SK-N-SH treated with all-trans-retinoic acid at 6 μM for 48 hours (cell line): ENCODE data around the gene NDUFS4.

Source experiments
- ATAC-seq: fragments of 200-7000 bp; cut with Tn5 transposase; 3 replicates; pipeline ENCODE4 v1.9.1; 2020; ENCODE audit warnings: mild to moderate bottlenecking, moderate library complexity
- ARNTL ChIP-seq: fragments of 450-650 bp; formaldehyde crosslinking; IDR thresholded peaks from 2 replicates; pipeline ENCODE4 v1.5.0; 2020; ENCODE audit warnings: low read depth, mild to moderate bottlenecking, moderate library complexity, borderline replicate concordance
- BACH2 ChIP-seq: fragments of 250-450 bp; sonication (Bioruptor Pico); IDR thresholded peaks from 2 replicates; pipeline ENCODE4 v1.9.0; 2021; ENCODE audit warnings: mild to moderate bottlenecking, borderline replicate concordance
- CSDC2 ChIP-seq: fragments of 250-450 bp; sonication (Bioruptor Pico); IDR thresholded peaks from 2 replicates; pipeline ENCODE4 v1.5.0; 2020; ENCODE audit warnings: mild to moderate bottlenecking, moderate library complexity
- ESRRG ChIP-seq: fragments of 250-450 bp; sonication (Bioruptor Pico); IDR thresholded peaks from 2 replicates; pipeline ENCODE4 v1.6.1; 2021; ENCODE audit warnings: mild to moderate bottlenecking
- GLIS3 ChIP-seq: fragments of 250-450 bp; sonication (Bioruptor Pico); IDR thresholded peaks from 2 replicates; pipeline ENCODE4 v1.5.0; 2020; ENCODE audit warnings: mild to moderate bottlenecking, moderate library complexity
- ISL1 ChIP-seq: fragments of 250-450 bp; sonication (Bioruptor Pico); IDR thresholded peaks from 2 replicates; pipeline ENCODE4 v2.1.2; 2022; ENCODE audit warnings: mild to moderate bottlenecking, moderate library complexity
- OSR1 ChIP-seq: fragments of 250-450 bp; sonication (Bioruptor Pico); IDR thresholded peaks from 2 replicates; pipeline ENCODE4 v1.8.0; 2022; ENCODE audit warnings: moderate library complexity, mild to moderate bottlenecking, inconsistent platforms
- PPARA ChIP-seq: fragments of 250-450 bp; sonication (Bioruptor Pico); IDR thresholded peaks from 2 replicates; pipeline ENCODE4 v1.5.0; 2020; ENCODE audit warnings: mild to moderate bottlenecking, borderline replicate concordance
- RARB ChIP-seq: fragments of 250-450 bp; sonication (Bioruptor Pico); IDR thresholded peaks from 2 replicates; pipeline ENCODE4 v1.8.0; 2021; ENCODE audit warnings: mild to moderate bottlenecking, moderate library complexity
- TCF4 ChIP-seq: fragments of 250-450 bp; sonication (Bioruptor Pico); IDR thresholded peaks from 2 replicates; pipeline ENCODE4 v1.8.0; 2021; ENCODE audit warnings: mild to moderate bottlenecking, moderate library complexity, borderline replicate concordance
- TOX ChIP-seq: fragments of 250-450 bp; sonication (Bioruptor Pico); IDR thresholded peaks from 2 replicates; pipeline ENCODE4 v1.8.0; 2021; ENCODE audit warnings: mild to moderate bottlenecking, moderate library complexity, borderline replicate concordance
- ZC3H10 ChIP-seq: fragments of 250-450 bp; sonication (Bioruptor Pico); IDR thresholded peaks from 2 replicates; pipeline ENCODE4 v1.5.1; 2021; ENCODE audit warnings: mild to moderate bottlenecking, moderate library complexity
- ZFP3 ChIP-seq: fragments of 250-450 bp; sonication (Bioruptor Pico); IDR thresholded peaks from 2 replicates; pipeline ENCODE4 v1.5.0; 2020; ENCODE audit warnings: mild to moderate bottlenecking, moderate library complexity
- ZFP30 ChIP-seq: fragments of 450-650 bp; formaldehyde crosslinking; IDR thresholded peaks from 2 replicates; pipeline ENCODE4 v1.5.0; 2022; ENCODE audit warnings: mild to moderate bottlenecking, moderate library complexity
- ZNF565 ChIP-seq: fragments of 450-650 bp; formaldehyde crosslinking; conservative IDR thresholded peaks from 2 replicates; pipeline ENCODE4 v1.5.0; 2020; ENCODE audit warnings: low read depth, mild to moderate bottlenecking, moderate library complexity
- ZNF70 ChIP-seq: fragments of 450-650 bp; formaldehyde crosslinking; IDR thresholded peaks from 2 replicates; pipeline ENCODE4 v1.5.0; 2020; ENCODE audit warnings: mild to moderate bottlenecking, moderate library complexity
- ZNF8 ChIP-seq: fragments of 450-650 bp; formaldehyde crosslinking; IDR thresholded peaks from 2 replicates; pipeline ENCODE4 v1.5.0; 2020; ENCODE audit warnings: mild to moderate bottlenecking, moderate library complexity
- TF ChIP-seq, protein P1 (sequence below): fragments of 250-450 bp; sonication (Bioruptor Pico); IDR thresholded peaks from 2 replicates; pipeline ENCODE4 v1.5.1; 2020; ENCODE audit warnings: low read depth, mild to moderate bottlenecking, moderate library complexity
- TF ChIP-seq, protein P2 (sequence below): fragments of 250-450 bp; sonication (Bioruptor Pico); IDR thresholded peaks from 2 replicates; pipeline ENCODE4 v1.8.0; 2020; ENCODE audit warnings: mild to moderate bottlenecking, moderate library complexity, borderline replicate concordance
- TF ChIP-seq, protein P3 (sequence below): fragments of 250-450 bp; sonication (Bioruptor Pico); IDR thresholded peaks from 2 replicates; pipeline ENCODE4 v1.5.0; 2020; ENCODE audit warnings: mild to moderate bottlenecking, moderate library complexity
- TF ChIP-seq, protein P4 (sequence below): fragments of 250-450 bp; sonication (Bioruptor Pico); IDR thresholded peaks from 2 replicates; pipeline ENCODE4 v1.5.1; 2021; ENCODE audit warnings: mild to moderate bottlenecking, moderate library complexity
- TF ChIP-seq, protein P5 (sequence below): fragments of 250-450 bp; sonication (Bioruptor Pico); IDR thresholded peaks from 2 replicates; pipeline ENCODE4 v1.8.0; 2021; ENCODE audit warnings: low read depth, mild to moderate bottlenecking, moderate library complexity, borderline replicate concordance

The NDUFS4 gene

DNA sequence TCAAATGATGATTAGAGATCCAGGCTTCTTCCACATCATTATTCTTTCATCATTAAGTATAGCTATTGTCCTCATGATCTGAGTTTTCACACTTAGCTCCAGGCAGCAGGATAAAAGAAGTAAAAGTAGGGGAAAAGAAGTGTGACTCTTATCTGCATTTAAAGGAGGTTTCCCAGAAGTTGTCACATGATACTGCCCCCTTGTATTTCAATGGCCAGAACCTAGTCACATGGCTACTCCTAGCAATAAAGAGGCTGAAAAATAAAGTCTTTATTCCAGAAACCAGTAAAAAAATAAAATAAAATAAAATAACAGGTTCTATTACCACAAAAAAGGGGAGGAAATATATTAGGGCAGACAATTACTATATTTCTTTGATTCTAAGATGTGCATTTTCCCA is 5.3 kb upstream of the NDUFS4 start:
- TF ChIP-seq OSR1 (CRISPR knock-in tag) = no peak
- TF ChIP-seq ISL1 (CRISPR knock-in tag) = no peak
- no peak for TF ChIP-seq TCF4 (CRISPR knock-in tag)
- TF ChIP-seq, protein P1, sequence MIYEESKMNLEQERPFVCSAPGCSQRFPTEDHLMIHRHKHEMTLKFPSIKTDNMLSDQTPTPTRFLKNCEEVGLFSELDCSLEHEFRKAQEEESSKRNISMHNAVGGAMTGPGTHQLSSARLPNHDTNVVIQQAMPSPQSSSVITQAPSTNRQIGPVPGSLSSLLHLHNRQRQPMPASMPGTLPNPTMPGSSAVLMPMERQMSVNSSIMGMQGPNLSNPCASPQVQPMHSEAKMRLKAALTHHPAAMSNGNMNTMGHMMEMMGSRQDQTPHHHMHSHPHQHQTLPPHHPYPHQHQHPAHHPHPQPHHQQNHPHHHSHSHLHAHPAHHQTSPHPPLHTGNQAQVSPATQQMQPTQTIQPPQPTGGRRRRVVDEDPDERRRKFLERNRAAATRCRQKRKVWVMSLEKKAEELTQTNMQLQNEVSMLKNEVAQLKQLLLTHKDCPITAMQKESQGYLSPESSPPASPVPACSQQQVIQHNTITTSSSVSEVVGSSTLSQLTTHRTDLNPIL = no peak
- TF ChIP-seq ARNTL (CRISPR knock-in tag) = no peak
- TF ChIP-seq, protein P2, sequence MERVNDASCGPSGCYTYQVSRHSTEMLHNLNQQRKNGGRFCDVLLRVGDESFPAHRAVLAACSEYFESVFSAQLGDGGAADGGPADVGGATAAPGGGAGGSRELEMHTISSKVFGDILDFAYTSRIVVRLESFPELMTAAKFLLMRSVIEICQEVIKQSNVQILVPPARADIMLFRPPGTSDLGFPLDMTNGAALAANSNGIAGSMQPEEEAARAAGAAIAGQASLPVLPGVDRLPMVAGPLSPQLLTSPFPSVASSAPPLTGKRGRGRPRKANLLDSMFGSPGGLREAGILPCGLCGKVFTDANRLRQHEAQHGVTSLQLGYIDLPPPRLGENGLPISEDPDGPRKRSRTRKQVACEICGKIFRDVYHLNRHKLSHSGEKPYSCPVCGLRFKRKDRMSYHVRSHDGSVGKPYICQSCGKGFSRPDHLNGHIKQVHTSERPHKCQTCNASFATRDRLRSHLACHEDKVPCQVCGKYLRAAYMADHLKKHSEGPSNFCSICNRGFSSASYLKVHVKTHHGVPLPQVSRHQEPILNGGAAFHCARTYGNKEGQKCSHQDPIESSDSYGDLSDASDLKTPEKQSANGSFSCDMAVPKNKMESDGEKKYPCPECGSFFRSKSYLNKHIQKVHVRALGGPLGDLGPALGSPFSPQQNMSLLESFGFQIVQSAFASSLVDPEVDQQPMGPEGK (CRISPR knock-in tag) = no peak
- no peak for TF ChIP-seq RARB (CRISPR knock-in tag)
- no peak for TF ChIP-seq TOX (CRISPR knock-in tag)
- no peak for TF ChIP-seq ZNF8
- TF ChIP-seq, protein P3, sequence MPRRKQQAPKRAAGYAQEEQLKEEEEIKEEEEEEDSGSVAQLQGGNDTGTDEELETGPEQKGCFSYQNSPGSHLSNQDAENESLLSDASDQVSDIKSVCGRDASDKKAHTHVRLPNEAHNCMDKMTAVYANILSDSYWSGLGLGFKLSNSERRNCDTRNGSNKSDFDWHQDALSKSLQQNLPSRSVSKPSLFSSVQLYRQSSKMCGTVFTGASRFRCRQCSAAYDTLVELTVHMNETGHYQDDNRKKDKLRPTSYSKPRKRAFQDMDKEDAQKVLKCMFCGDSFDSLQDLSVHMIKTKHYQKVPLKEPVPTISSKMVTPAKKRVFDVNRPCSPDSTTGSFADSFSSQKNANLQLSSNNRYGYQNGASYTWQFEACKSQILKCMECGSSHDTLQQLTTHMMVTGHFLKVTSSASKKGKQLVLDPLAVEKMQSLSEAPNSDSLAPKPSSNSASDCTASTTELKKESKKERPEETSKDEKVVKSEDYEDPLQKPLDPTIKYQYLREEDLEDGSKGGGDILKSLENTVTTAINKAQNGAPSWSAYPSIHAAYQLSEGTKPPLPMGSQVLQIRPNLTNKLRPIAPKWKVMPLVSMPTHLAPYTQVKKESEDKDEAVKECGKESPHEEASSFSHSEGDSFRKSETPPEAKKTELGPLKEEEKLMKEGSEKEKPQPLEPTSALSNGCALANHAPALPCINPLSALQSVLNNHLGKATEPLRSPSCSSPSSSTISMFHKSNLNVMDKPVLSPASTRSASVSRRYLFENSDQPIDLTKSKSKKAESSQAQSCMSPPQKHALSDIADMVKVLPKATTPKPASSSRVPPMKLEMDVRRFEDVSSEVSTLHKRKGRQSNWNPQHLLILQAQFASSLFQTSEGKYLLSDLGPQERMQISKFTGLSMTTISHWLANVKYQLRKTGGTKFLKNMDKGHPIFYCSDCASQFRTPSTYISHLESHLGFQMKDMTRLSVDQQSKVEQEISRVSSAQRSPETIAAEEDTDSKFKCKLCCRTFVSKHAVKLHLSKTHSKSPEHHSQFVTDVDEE (CRISPR knock-in tag) = no peak
- TF ChIP-seq, protein P4, sequence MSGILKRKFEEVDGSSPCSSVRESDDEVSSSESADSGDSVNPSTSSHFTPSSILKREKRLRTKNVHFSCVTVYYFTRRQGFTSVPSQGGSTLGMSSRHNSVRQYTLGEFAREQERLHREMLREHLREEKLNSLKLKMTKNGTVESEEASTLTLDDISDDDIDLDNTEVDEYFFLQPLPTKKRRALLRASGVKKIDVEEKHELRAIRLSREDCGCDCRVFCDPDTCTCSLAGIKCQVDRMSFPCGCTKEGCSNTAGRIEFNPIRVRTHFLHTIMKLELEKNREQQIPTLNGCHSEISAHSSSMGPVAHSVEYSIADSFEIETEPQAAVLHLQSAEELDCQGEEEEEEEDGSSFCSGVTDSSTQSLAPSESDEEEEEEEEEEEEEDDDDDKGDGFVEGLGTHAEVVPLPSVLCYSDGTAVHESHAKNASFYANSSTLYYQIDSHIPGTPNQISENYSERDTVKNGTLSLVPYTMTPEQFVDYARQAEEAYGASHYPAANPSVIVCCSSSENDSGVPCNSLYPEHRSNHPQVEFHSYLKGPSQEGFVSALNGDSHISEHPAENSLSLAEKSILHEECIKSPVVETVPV (CRISPR knock-in tag) = no peak
- TF ChIP-seq, protein P5, sequence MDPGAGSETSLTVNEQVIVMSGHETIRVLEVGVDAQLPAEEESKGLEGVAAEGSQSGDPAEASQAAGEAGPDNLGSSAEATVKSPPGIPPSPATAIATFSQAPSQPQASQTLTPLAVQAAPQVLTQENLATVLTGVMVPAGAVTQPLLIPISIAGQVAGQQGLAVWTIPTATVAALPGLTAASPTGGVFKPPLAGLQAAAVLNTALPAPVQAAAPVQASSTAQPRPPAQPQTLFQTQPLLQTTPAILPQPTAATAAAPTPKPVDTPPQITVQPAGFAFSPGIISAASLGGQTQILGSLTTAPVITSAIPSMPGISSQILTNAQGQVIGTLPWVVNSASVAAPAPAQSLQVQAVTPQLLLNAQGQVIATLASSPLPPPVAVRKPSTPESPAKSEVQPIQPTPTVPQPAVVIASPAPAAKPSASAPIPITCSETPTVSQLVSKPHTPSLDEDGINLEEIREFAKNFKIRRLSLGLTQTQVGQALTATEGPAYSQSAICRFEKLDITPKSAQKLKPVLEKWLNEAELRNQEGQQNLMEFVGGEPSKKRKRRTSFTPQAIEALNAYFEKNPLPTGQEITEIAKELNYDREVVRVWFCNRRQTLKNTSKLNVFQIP (CRISPR knock-in tag) = no peak
- no peak for TF ChIP-seq ZNF70 (CRISPR knock-in tag)
- TF ChIP-seq ZC3H10 (CRISPR knock-in tag) = no peak
- no peak for TF ChIP-seq ZNF565 (CRISPR knock-in tag)
- ATAC-seq = no peak

DNA sequence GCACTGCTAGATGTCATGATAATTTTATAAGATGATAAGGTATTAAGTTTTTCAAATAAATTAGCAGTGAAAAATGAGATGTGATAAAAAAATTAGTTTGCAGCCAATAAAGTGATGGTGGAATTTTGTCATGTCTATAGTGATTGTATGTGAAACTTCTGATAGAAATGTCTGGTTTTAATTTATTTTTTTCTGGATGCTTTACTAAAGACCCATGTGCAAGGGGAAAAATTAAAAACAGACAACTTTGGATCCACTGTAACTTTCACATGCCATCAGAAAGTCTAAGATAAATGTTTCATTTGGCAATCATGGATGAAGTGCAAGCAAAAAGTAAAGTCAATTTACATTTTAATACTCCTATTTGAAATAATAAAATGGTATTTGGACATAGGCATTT is 4.4 kb upstream of the NDUFS4 start:
- no peak for ATAC-seq
- TF ChIP-seq, protein P4 (CRISPR knock-in tag) = no peak
- TF ChIP-seq BACH2 (CRISPR knock-in tag) (no peak), OSR1 (CRISPR knock-in tag) (no peak), ZNF8 (no peak), ZC3H10 (CRISPR knock-in tag) (no peak), CSDC2 (CRISPR knock-in tag) (no peak), TCF4 (CRISPR knock-in tag) (no peak), ESRRG (CRISPR knock-in tag) (no peak), ZNF70 (CRISPR knock-in tag) (no peak), PPARA (CRISPR knock-in tag) (no peak), ZFP30 (no peak), ZFP3 (CRISPR knock-in tag) (no peak), GLIS3 (CRISPR knock-in tag) (no peak)
- TF ChIP-seq, protein P1 = no peak
- TF ChIP-seq, protein P2 (CRISPR knock-in tag) = no peak
- TF ChIP-seq, protein P3 (CRISPR knock-in tag) = no peak
- TF ChIP-seq, all 23 proteins: peak for 0
